Measurements from ENCODE around the gene SLC37A1. TPM values are rescaled to one million over a fixed set of nuclear protein-coding genes. Genes with fewer than 3 reads are reported as not detected.

Gene SLC37A1
- total RNA-seq, 2 donors from 2014 or later = 21.0 to 24.0 TPM

DNA sequence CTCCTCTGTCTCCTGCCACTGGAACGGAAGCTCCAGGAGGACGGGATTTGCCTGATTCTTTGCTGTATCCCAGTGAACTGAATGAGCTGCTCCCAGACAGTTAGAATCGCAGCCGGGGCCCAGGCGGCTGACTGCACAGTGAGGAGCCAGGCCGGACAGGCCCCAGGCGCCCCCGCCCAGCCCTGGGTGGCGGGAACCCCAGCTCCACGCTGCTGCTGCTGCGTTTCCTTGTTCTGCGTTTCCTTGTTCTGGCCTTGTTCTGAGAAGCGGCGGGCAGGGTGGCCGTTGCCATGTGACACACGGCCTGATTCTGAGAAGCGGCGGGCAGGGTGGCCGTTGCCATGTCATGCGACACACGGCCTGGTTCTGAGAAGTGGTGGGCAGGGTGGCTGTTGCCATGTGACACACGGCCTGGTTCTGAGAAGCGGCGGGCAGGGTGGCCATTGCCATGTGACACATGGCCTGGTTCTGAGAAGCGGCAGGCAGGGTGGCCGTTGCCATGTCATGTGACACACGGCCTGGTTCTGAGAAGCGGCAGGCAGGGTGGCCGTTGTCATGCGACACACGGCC is 56.2 kb downstream of the SLC37A1 start:
- no peak for ATAC-seq
- no peak overlapping the region for H3K4me3 Mint-ChIP-seq
- no peaks in the 10 kb centered on the region for H3K9me3 ChIP-seq (ENCODE audit: control insufficient read depth, low read length, poor library complexity, severe bottlenecking)

GRCh38 chr21:42570362-42570761 is 56.7 kb downstream of the SLC37A1 start:
- Mint-ChIP-seq H3K4me3 (no peak overlapping the region), H3K4me1 (peaks cover 9% of the 10 kb centered on the region), H3K36me3 (ENCODE audit: low read depth) (peaks cover 5% of the 10 kb centered on the region), H3K27me3 (no peaks in the 10 kb centered on the region), H3K27ac (no peak overlapping the region)
- no peak for DNase-seq
- no peak for ATAC-seq
- H3K9me3 ChIP-seq (ENCODE audit: control insufficient read depth, low read length, poor library complexity, severe bottlenecking) = no peaks in the 10 kb centered on the region

More for the DNA sequence above, 56.2 kb downstream of the SLC37A1 start:
- Mint-ChIP-seq H3K27me3 (no peaks in the 10 kb centered on the region), H3K4me1 (peaks cover 9% of the 10 kb centered on the region), H3K27ac (no peak overlapping the region), H3K36me3 (ENCODE audit: low read depth) (peaks cover 7% of the 10 kb centered on the region)
- DNase-seq = peak in 2 of 3 donors; percentile 4 to 7

GRCh38 chr21:42570841-42571387 is 57.3 kb downstream of the SLC37A1 start:
- no peak for ATAC-seq
- peak in 1 of 3 donors; percentile 3 for DNase-seq
- Mint-ChIP-seq H3K4me1 (peaks cover 9% of the 10 kb centered on the region), H3K27ac (no peak overlapping the region), H3K27me3 (no peaks in the 10 kb centered on the region), H3K4me3 (no peak overlapping the region), H3K36me3 (ENCODE audit: low read depth) (peaks cover 5% of the 10 kb centered on the region)
- no peaks in the 10 kb centered on the region for H3K9me3 ChIP-seq (ENCODE audit: control insufficient read depth, low read length, poor library complexity, severe bottlenecking)

DNA sequence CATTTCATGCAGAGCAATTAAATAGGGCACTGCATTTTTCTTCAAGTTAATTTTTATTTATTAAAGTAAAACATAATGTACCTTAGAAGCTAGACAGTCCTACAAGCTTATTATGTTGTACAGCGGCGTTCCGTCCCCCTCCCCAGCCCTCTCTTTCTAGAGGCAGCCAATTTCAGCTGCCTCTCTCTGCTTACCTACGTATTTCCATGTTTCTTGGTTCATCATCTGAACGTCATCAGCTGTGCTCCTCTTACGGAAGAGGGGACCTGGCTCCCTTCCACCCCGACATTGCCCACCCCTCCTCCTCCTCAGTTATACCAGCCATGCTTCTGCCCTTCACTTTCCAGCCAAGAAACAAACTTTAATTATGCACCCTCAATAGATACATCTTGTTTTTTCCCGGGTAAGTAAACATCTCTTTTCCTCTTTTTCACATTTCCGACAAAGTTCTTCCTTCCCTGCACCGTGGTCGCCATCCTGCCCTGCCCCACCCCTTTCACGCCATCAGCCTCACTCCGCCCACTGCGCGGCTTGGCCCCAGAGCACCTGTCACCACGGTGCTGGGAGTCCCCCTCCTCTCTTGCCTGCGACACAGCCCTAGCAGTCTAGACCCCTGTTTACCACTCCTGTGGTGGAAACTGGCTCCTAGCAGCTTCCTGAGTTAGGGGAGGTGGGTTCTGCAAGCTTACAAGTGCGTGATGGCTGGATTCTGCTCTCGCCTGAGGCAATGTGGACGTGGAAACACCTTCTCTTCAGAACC is 57.9 kb downstream of the SLC37A1 start:
- H3K27me3 Mint-ChIP-seq = no peaks in the 10 kb centered on the region
- DNase-seq (peak in 1 of 3 donors; percentile 3), ATAC-seq (no peak)
- peaks cover 5% of the 10 kb centered on the region for H3K36me3 Mint-ChIP-seq (ENCODE audit: low read depth)
- H3K9me3 ChIP-seq (ENCODE audit: control insufficient read depth, low read length, poor library complexity, severe bottlenecking) = no peaks in the 10 kb centered on the region
- H3K4me1 Mint-ChIP-seq = peaks cover 9% of the 10 kb centered on the region
- H3K4me3 Mint-ChIP-seq = no peak overlapping the region
- peak overlapping the region; percentile 56 for H3K27ac Mint-ChIP-seq

DNA sequence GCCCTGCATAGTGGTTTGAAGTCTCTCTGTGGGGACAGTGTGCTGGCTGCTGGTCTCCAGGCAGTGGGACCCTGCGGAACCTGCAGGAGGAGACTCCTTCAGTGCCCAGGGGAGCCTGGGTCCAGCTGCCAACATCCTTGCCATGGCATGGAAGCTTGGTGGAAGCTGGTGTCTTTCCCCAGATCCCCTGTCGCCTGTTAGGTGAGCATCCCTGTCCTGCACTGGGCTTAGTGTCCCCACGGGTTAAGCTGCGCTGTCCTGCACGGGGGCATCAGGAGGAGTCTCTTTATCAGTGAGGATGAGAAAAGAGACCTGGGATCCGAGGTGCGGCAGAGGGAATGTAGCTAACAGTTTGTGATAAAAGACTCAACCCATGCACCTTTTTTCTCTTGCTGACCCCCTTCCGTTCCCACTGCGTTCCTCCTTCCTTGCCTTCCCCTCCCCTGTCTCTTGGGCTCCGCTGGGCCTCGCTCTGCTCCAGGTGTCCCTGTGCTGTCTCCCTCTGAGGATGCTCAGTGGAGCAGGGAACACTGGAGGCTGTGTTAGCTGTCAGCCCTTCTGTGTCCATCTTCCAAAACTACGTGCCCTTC is 59.3 kb downstream of the SLC37A1 start:
- Mint-ChIP-seq H3K36me3 (ENCODE audit: low read depth) (peaks cover 5% of the 10 kb centered on the region), H3K27ac (no peak overlapping the region), H3K4me1 (peaks cover 9% of the 10 kb centered on the region), H3K27me3 (no peaks in the 10 kb centered on the region), H3K4me3 (no peak overlapping the region)
- H3K9me3 ChIP-seq (ENCODE audit: control insufficient read depth, low read length, poor library complexity, severe bottlenecking) = no peaks in the 10 kb centered on the region
- ATAC-seq (no peak), DNase-seq (no peak)

- no peak overlapping the region for H3K27ac Mint-ChIP-seq
- peaks cover 9% of the 10 kb centered on the region for H3K4me1 Mint-ChIP-seq
- H3K36me3 Mint-ChIP-seq (ENCODE audit: low read depth) = peaks cover 5% of the 10 kb centered on the region
- H3K27me3 Mint-ChIP-seq = no peaks in the 10 kb centered on the region
- H3K9me3 ChIP-seq (ENCODE audit: control insufficient read depth, low read length, poor library complexity, severe bottlenecking) = no peaks in the 10 kb centered on the region
- no peak overlapping the region for H3K4me3 Mint-ChIP-seq
- DNase-seq (no peak), ATAC-seq (no peak)
These were observed 60.8 kb downstream of the SLC37A1 start for GRCh38 chr21:42574234-42575027.

DNA sequence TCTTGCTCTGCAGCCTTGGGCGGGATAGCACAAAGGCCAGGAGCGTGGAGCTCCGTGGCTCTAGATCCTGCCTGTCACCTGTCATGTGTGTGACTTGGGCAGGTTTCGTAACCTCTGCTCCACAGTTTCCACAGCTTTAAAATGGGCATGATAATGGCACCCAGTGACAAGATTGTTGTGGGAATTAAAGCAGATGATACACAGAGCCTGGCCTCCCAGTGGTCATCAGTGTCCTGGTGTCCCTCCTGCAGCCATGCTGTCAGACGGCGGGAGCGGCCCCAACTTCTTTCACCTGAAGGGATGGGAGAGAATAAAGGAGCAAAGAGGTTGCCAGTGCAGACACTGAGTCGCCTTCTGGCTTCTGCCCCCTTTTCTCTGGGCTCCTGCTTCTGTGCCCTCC is 61.5 kb downstream of the SLC37A1 start:
- H3K27ac Mint-ChIP-seq = no peak overlapping the region
- no peak for DNase-seq

DNA sequence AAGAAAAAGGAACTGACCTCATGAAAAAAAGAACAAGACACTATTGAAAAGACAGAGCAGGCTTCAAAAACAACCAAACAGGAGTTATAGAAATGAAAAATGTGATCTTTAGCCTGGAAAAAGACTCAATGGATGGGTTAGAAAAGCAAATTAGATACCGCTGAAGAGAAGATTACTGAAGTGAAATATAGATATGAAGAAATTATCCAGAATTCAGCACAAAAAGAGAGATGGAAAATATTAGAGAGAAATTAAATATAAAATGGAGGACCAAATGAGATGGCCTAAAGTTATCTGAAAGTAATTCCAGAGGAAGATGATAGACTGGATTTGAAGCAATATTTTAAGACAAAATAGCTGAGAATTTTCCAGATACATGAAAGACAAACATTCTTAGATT is 63.0 kb downstream of the SLC37A1 start:
- Mint-ChIP-seq H3K36me3 (ENCODE audit: low read depth) (peaks cover 5% of the 10 kb centered on the region), H3K27ac (no peak overlapping the region), H3K4me3 (no peak overlapping the region), H3K4me1 (peaks cover 6% of the 10 kb centered on the region), H3K27me3 (no peaks in the 10 kb centered on the region)
- H3K9me3 ChIP-seq (ENCODE audit: control insufficient read depth, low read length, poor library complexity, severe bottlenecking) = no peaks in the 10 kb centered on the region
- no peak for DNase-seq
- no peak for ATAC-seq

More for the DNA sequence above, 61.5 kb downstream of the SLC37A1 start:
- Mint-ChIP-seq H3K4me3 (no peak overlapping the region), H3K4me1 (peaks cover 9% of the 10 kb centered on the region), H3K27me3 (no peaks in the 10 kb centered on the region), H3K36me3 (ENCODE audit: low read depth) (peaks cover 5% of the 10 kb centered on the region)
- no peaks in the 10 kb centered on the region for H3K9me3 ChIP-seq (ENCODE audit: control insufficient read depth, low read length, poor library complexity, severe bottlenecking)
- no peak for ATAC-seq

- ATAC-seq (no peak), DNase-seq (no peak)
- Mint-ChIP-seq H3K27ac (no peak overlapping the region), H3K27me3 (no peaks in the 10 kb centered on the region), H3K36me3 (ENCODE audit: low read depth) (no peaks in the 10 kb centered on the region), H3K4me3 (no peak overlapping the region), H3K4me1 (no peaks in the 10 kb centered on the region)
- H3K9me3 ChIP-seq (ENCODE audit: control insufficient read depth, low read length, poor library complexity, severe bottlenecking) = no peaks in the 10 kb centered on the region
These were observed 64.4 kb downstream of the SLC37A1 start for GRCh38 chr21:42578034-42578433.

DNA sequence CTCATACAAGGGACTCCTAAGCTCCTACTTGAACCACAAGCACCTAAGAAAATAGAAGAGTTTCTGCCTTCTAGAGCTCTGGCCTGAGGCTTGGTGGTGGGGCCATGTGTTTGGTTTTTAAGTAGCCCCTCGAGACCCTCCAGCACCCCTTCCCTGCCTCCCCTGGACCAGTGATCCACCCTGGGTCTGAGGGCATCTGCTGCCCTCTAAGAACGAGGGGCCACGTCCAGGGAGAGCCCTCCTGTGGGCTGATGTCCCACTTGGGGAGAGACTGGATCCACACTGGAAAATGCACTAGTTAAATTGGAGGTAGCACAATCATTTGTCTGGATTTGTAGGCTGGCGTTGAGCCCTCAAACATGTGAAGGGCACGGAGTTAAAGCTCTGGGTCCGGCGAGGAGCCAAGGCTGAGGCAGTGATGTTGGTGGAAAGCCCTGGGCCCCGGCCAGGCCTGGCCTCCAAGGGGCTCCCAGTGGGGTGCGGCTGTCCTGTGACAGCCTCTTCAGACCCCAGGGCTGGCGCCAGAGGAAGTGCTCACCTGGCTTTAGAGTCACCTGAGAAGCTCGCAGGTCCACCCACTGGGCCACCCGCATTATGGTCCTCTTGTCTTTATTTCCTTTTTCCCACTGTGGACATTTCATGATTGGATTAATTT is 65.2 kb downstream of the SLC37A1 start:
- Mint-ChIP-seq H3K27me3 (no peaks in the 10 kb centered on the region), H3K36me3 (ENCODE audit: low read depth) (no peaks in the 10 kb centered on the region), H3K27ac (no peak overlapping the region), H3K4me1 (no peaks in the 10 kb centered on the region), H3K4me3 (no peak overlapping the region)
- DNase-seq (no peak), ATAC-seq (no peak)
- no peaks in the 10 kb centered on the region for H3K9me3 ChIP-seq (ENCODE audit: control insufficient read depth, low read length, poor library complexity, severe bottlenecking)

- no peaks in the 10 kb centered on the region for H3K36me3 Mint-ChIP-seq (ENCODE audit: low read depth)
- H3K4me3 Mint-ChIP-seq = no peak overlapping the region
- no peaks in the 10 kb centered on the region for H3K9me3 ChIP-seq (ENCODE audit: control insufficient read depth, low read length, poor library complexity, severe bottlenecking)
- DNase-seq = no peak
- H3K27ac Mint-ChIP-seq = no peak overlapping the region
- H3K27me3 Mint-ChIP-seq = no peaks in the 10 kb centered on the region
- no peaks in the 10 kb centered on the region for H3K4me1 Mint-ChIP-seq
- no peak for ATAC-seq
These were observed 65.9 kb downstream of the SLC37A1 start for GRCh38 chr21:42579456-42580075.

GRCh38 chr21:42580076-42580792 is 66.6 kb downstream of the SLC37A1 start:
- Mint-ChIP-seq H3K4me3 (no peak overlapping the region), H3K4me1 (no peaks in the 10 kb centered on the region), H3K27ac (no peak overlapping the region), H3K36me3 (ENCODE audit: low read depth) (no peaks in the 10 kb centered on the region), H3K27me3 (no peaks in the 10 kb centered on the region)
- DNase-seq = no peak
- H3K9me3 ChIP-seq (ENCODE audit: control insufficient read depth, low read length, poor library complexity, severe bottlenecking) = no peaks in the 10 kb centered on the region
- ATAC-seq = no peak
